ENCODE results near the gene SLC16A12.

Gene SLC16A12

GRCh38 chr10:89518876-89519842 is 16.2 kb downstream of the SLC16A12 start:
- no peak for DNase-seq (ENCODE audit: low read depth)
- no peak overlapping the region for H3K4me3 ChIP-seq (ENCODE audit: low read depth, low read length)
- TF ChIP-seq, protein P1, sequence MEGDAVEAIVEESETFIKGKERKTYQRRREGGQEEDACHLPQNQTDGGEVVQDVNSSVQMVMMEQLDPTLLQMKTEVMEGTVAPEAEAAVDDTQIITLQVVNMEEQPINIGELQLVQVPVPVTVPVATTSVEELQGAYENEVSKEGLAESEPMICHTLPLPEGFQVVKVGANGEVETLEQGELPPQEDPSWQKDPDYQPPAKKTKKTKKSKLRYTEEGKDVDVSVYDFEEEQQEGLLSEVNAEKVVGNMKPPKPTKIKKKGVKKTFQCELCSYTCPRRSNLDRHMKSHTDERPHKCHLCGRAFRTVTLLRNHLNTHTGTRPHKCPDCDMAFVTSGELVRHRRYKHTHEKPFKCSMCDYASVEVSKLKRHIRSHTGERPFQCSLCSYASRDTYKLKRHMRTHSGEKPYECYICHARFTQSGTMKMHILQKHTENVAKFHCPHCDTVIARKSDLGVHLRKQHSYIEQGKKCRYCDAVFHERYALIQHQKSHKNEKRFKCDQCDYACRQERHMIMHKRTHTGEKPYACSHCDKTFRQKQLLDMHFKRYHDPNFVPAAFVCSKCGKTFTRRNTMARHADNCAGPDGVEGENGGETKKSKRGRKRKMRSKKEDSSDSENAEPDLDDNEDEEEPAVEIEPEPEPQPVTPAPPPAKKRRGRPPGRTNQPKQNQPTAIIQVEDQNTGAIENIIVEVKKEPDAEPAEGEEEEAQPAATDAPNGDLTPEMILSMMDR (IDR thresholded peaks at IDR 0.05; ENCODE audit: low read depth, low read length, missing control alignments): no peak
- in situ Hi-C loops (cut with HindIII; ENCODE audit: low sequenced_read_pairs): no loop called here

DNA sequence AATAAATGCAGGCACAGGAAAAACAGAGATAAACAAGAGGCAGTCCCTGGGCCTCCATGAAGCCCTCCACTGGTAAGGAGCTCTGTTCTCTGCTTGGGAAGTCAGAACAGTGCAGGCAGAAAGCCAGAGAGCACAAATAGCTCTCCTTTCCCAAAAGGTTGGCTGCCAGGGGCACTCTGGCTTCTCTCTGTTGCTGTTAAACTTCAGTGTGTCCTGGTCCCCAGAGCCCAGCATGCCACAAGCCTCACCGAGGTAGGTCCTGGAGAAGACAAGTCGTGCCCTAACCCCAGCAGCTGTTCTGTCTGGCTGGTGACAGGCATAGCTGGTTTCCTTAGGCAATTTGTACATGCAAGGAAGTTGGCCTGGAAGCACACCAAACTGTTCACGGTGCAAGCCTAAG is 17.3 kb downstream of the SLC16A12 start:
- in situ Hi-C loops (cut with HindIII; ENCODE audit: low sequenced_read_pairs): no loop called here
- H3K4me3 ChIP-seq (ENCODE audit: low read depth, low read length): no peak overlapping the region
- DNase-seq (ENCODE audit: low read depth): no peak
- TF ChIP-seq, protein P1 (IDR thresholded peaks at IDR 0.05; ENCODE audit: low read depth, low read length, missing control alignments): no peak

- peak overlapping the region; percentile 19 for H3K4me3 ChIP-seq (ENCODE audit: low read depth, low read length)
- in situ Hi-C loops (cut with HindIII; ENCODE audit: low sequenced_read_pairs): no loop called here
- DNase-seq (ENCODE audit: low read depth): peak; percentile 90
- TF ChIP-seq, protein P1 (IDR thresholded peaks at IDR 0.05; ENCODE audit: low read depth, low read length, missing control alignments): no peak
Measured at GRCh38 chr10:89516149-89516832, 19.1 kb downstream of the SLC16A12 start.

DNA sequence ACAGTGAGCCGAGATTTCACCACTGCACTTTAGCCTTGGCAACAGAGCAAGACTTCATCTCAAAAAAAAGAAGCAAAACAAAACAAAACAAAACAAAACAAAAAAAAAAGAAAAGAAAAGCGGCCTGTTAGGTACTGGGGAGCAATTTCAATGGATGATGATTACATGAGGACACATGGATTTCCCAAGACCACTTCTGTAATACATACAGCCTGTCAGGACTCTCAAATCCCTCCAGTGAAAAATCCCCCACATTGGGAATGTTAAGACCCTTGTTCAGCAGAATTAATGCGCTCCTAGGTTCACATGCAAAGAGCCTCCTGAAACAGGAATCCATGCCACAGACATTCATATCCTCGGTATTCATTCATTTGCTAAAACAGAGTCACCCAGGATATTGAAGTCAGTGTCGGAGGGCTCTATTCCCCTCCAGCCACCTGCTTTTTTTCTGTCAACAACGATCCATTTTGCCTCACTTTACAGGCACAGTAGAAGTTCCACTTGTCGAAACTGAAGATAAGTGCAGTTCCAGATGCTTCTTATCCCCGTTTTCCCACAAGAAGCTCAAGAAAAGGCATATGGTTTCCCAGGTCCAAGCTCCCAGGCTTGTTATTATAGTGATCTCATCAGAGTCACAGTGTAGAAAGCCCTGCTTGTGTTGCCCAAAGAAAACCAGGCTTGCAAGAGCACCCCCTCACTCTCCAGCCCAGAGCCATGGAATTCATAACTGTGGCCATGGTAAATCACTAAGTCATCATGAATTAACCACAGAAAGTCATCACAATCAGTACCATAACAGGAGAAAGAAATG is 20.2 kb downstream of the SLC16A12 start:
- TF ChIP-seq, protein P1 (IDR thresholded peaks at IDR 0.05; ENCODE audit: low read depth, low read length, missing control alignments): no peak
- in situ Hi-C loops (cut with HindIII; ENCODE audit: low sequenced_read_pairs): no loop called here
- peak overlapping the region; percentile 19 for H3K4me3 ChIP-seq (ENCODE audit: low read depth, low read length)
- DNase-seq (ENCODE audit: low read depth): peak; percentile 99

- DNase-seq (ENCODE audit: low read depth): no peak
- in situ Hi-C loops (cut with HindIII; ENCODE audit: low sequenced_read_pairs): no loop called here
- no peak overlapping the region for H3K4me3 ChIP-seq (ENCODE audit: low read depth, low read length)
- TF ChIP-seq, protein P1 (IDR thresholded peaks at IDR 0.05; ENCODE audit: low read depth, low read length, missing control alignments): no peak
Measured at GRCh38 chr10:89513206-89513605, 22.2 kb downstream of the SLC16A12 start.

All from astrocyte of the cerebellum (primary cell).